ENCODE data around the gene HNRNPA1.

The HNRNPA1 gene

DNA sequence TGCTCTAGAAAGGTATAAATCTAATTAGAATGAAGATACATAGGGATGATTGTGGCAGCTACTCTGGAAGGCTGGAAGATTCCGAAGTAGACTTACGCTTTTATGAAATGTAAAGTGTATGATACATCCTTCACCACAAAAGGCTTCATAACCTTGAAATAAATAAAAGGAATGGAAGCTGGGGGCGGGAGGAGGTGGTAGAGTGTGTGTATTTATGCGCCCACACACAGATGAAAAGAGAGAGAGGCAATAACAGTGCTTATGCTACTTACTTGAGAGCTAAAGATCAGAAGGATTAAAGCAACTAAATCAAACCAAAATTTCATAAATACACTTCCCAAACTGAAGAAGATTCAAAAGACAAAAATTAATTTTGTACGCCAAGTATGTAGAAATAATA is 31.0 kb upstream of the HNRNPA1 start:
- ATAC-seq: no peak
- TF ChIP-seq ZNF70 (CRISPR knock-in tag; IDR thresholded peaks at IDR 0.05) (no peak), ZFP3 (CRISPR knock-in tag; IDR thresholded peaks at IDR 0.05) (no peak), ARNTL (CRISPR knock-in tag; IDR thresholded peaks at IDR 0.05; ENCODE audit: borderline replicate concordance, low read depth) (no peak), GLIS3 (CRISPR knock-in tag; IDR thresholded peaks at IDR 0.05) (no peak), BACH2 (CRISPR knock-in tag; IDR thresholded peaks at IDR 0.05; ENCODE audit: borderline replicate concordance) (no peak), SNAI2 (CRISPR knock-in tag; IDR thresholded peaks at IDR 0.05) (no peak), ZNF565 (CRISPR knock-in tag; conservative IDR thresholded peaks at IDR 0.05; ENCODE audit: low read depth) (no peak), OSR1 (CRISPR knock-in tag; IDR thresholded peaks at IDR 0.05) (no peak), PPARA (CRISPR knock-in tag; IDR thresholded peaks at IDR 0.05; ENCODE audit: borderline replicate concordance) (no peak), ZNF8 (CRISPR knock-in tag; IDR thresholded peaks at IDR 0.05) (no peak), RARB (CRISPR knock-in tag; IDR thresholded peaks at IDR 0.05) (no peak), TCF4 (CRISPR knock-in tag; IDR thresholded peaks at IDR 0.05; ENCODE audit: borderline replicate concordance) (no peak), ZFP30 (CRISPR knock-in tag; IDR thresholded peaks at IDR 0.05) (no peak), CSDC2 (CRISPR knock-in tag; IDR thresholded peaks at IDR 0.05) (no peak), ZC3H10 (CRISPR knock-in tag; IDR thresholded peaks at IDR 0.05) (no peak)
- TF ChIP-seq, protein P1, sequence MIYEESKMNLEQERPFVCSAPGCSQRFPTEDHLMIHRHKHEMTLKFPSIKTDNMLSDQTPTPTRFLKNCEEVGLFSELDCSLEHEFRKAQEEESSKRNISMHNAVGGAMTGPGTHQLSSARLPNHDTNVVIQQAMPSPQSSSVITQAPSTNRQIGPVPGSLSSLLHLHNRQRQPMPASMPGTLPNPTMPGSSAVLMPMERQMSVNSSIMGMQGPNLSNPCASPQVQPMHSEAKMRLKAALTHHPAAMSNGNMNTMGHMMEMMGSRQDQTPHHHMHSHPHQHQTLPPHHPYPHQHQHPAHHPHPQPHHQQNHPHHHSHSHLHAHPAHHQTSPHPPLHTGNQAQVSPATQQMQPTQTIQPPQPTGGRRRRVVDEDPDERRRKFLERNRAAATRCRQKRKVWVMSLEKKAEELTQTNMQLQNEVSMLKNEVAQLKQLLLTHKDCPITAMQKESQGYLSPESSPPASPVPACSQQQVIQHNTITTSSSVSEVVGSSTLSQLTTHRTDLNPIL (CRISPR knock-in tag; IDR thresholded peaks at IDR 0.05; ENCODE audit: low read depth): no peak
- TF ChIP-seq, protein P2, sequence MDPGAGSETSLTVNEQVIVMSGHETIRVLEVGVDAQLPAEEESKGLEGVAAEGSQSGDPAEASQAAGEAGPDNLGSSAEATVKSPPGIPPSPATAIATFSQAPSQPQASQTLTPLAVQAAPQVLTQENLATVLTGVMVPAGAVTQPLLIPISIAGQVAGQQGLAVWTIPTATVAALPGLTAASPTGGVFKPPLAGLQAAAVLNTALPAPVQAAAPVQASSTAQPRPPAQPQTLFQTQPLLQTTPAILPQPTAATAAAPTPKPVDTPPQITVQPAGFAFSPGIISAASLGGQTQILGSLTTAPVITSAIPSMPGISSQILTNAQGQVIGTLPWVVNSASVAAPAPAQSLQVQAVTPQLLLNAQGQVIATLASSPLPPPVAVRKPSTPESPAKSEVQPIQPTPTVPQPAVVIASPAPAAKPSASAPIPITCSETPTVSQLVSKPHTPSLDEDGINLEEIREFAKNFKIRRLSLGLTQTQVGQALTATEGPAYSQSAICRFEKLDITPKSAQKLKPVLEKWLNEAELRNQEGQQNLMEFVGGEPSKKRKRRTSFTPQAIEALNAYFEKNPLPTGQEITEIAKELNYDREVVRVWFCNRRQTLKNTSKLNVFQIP (CRISPR knock-in tag; IDR thresholded peaks at IDR 0.05; ENCODE audit: borderline replicate concordance, low read depth): no peak
- TF ChIP-seq, protein P3, sequence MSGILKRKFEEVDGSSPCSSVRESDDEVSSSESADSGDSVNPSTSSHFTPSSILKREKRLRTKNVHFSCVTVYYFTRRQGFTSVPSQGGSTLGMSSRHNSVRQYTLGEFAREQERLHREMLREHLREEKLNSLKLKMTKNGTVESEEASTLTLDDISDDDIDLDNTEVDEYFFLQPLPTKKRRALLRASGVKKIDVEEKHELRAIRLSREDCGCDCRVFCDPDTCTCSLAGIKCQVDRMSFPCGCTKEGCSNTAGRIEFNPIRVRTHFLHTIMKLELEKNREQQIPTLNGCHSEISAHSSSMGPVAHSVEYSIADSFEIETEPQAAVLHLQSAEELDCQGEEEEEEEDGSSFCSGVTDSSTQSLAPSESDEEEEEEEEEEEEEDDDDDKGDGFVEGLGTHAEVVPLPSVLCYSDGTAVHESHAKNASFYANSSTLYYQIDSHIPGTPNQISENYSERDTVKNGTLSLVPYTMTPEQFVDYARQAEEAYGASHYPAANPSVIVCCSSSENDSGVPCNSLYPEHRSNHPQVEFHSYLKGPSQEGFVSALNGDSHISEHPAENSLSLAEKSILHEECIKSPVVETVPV (CRISPR knock-in tag; IDR thresholded peaks at IDR 0.05): no peak

DNA sequence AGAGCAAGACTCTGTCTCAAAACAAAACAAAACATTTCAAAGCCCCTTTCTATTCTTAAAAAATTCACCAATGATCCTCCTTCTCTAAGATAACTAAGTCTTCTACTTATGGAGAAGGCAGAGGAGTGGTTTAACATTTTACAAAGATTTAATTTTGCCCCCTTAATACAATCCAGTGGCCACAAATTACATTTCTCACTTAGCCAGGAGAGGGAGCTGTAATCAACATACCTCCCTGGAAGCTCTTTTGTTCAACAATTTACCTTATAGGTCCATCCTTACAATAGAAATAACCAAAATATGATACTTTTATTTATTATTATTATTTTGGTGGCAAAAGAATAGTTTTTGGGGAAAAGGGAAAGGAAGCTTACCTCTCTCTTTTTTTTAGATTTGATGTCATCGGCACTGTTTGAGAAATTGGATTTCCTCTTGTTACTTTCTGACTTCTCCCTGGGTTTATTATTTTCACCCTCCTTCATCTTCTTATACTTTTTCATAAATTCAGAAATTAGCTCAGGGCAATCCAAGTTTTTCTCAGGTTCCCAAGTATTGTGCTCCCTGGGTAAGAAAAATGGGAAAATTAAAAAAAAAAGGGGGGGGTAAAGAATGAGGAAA is 28.8 kb upstream of the HNRNPA1 start:
- peak; percentile 82 for ATAC-seq
- TF ChIP-seq ESRRG (CRISPR knock-in tag; IDR thresholded peaks at IDR 0.05) (no peak), ISL1 (CRISPR knock-in tag; IDR thresholded peaks at IDR 0.05) (no peak), CSDC2 (CRISPR knock-in tag; IDR thresholded peaks at IDR 0.05) (no peak), TCF4 (CRISPR knock-in tag; IDR thresholded peaks at IDR 0.05; ENCODE audit: borderline replicate concordance) (no peak), ZNF70 (CRISPR knock-in tag; IDR thresholded peaks at IDR 0.05) (no peak), ZFP30 (CRISPR knock-in tag; IDR thresholded peaks at IDR 0.05) (no peak), GLIS3 (CRISPR knock-in tag; IDR thresholded peaks at IDR 0.05) (no peak), OSR1 (CRISPR knock-in tag; IDR thresholded peaks at IDR 0.05) (no peak), ZNF8 (CRISPR knock-in tag; IDR thresholded peaks at IDR 0.05) (no peak)
- TF ChIP-seq, protein P4, sequence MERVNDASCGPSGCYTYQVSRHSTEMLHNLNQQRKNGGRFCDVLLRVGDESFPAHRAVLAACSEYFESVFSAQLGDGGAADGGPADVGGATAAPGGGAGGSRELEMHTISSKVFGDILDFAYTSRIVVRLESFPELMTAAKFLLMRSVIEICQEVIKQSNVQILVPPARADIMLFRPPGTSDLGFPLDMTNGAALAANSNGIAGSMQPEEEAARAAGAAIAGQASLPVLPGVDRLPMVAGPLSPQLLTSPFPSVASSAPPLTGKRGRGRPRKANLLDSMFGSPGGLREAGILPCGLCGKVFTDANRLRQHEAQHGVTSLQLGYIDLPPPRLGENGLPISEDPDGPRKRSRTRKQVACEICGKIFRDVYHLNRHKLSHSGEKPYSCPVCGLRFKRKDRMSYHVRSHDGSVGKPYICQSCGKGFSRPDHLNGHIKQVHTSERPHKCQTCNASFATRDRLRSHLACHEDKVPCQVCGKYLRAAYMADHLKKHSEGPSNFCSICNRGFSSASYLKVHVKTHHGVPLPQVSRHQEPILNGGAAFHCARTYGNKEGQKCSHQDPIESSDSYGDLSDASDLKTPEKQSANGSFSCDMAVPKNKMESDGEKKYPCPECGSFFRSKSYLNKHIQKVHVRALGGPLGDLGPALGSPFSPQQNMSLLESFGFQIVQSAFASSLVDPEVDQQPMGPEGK (CRISPR knock-in tag; IDR thresholded peaks at IDR 0.05; ENCODE audit: borderline replicate concordance): no peak
- TF ChIP-seq, protein P1 (CRISPR knock-in tag; IDR thresholded peaks at IDR 0.05; ENCODE audit: low read depth): no peak
- TF ChIP-seq, protein P5, sequence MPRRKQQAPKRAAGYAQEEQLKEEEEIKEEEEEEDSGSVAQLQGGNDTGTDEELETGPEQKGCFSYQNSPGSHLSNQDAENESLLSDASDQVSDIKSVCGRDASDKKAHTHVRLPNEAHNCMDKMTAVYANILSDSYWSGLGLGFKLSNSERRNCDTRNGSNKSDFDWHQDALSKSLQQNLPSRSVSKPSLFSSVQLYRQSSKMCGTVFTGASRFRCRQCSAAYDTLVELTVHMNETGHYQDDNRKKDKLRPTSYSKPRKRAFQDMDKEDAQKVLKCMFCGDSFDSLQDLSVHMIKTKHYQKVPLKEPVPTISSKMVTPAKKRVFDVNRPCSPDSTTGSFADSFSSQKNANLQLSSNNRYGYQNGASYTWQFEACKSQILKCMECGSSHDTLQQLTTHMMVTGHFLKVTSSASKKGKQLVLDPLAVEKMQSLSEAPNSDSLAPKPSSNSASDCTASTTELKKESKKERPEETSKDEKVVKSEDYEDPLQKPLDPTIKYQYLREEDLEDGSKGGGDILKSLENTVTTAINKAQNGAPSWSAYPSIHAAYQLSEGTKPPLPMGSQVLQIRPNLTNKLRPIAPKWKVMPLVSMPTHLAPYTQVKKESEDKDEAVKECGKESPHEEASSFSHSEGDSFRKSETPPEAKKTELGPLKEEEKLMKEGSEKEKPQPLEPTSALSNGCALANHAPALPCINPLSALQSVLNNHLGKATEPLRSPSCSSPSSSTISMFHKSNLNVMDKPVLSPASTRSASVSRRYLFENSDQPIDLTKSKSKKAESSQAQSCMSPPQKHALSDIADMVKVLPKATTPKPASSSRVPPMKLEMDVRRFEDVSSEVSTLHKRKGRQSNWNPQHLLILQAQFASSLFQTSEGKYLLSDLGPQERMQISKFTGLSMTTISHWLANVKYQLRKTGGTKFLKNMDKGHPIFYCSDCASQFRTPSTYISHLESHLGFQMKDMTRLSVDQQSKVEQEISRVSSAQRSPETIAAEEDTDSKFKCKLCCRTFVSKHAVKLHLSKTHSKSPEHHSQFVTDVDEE (CRISPR knock-in tag; IDR thresholded peaks at IDR 0.05): no peak

Measured in SK-N-SH treated with all-trans-retinoic acid at 6 μM for 48 hours (cell line).